ENCODE data around the gene RELN.

The RELN gene

GRCh38 chr7:103952408-103952807 is 37.0 kb downstream of the RELN start:
- no peaks in the 10 kb centered on the region for H3K36me3 ChIP-seq
- no peak overlapping the region for H3K27ac ChIP-seq
- H3K4me1 ChIP-seq (ENCODE audit: control insufficient read depth in 1 of 2, insufficient read depth in 1 of 2, low read depth in 1 of 2, low read length in 1 of 2), result no peaks in the 10 kb centered on the region
- no peak overlapping the region for H3K4me3 ChIP-seq (ENCODE audit: low read depth in 1 of 2, low read length in 1 of 2)
- TF ChIP-seq CTCF (IDR thresholded peaks at IDR 0.05), result no peak
- no peaks in the 10 kb centered on the region for H3K9me3 ChIP-seq
- H3K27me3 ChIP-seq, result no peaks in the 10 kb centered on the region

GRCh38 chr7:103951311-103951710 is 38.1 kb downstream of the RELN start:
- Histone ChIP-seq H3K9me3 (no peaks in the 10 kb centered on the region), H3K4me1 (ENCODE audit: control insufficient read depth in 1 of 2, insufficient read depth in 1 of 2, low read depth in 1 of 2, low read length in 1 of 2) (no peaks in the 10 kb centered on the region), H3K4me3 (ENCODE audit: low read depth in 1 of 2, low read length in 1 of 2) (no peak overlapping the region), H3K27me3 (no peaks in the 10 kb centered on the region), H3K36me3 (no peaks in the 10 kb centered on the region), H3K27ac (no peak overlapping the region)
- TF ChIP-seq CTCF (IDR thresholded peaks at IDR 0.05), result no peak

- H3K9me3 ChIP-seq, result no peaks in the 10 kb centered on the region
- H3K27me3 ChIP-seq, result no peaks in the 10 kb centered on the region
- no peaks in the 10 kb centered on the region for H3K4me1 ChIP-seq (ENCODE audit: control insufficient read depth in 1 of 2, insufficient read depth in 1 of 2, low read depth in 1 of 2, low read length in 1 of 2)
- no peaks in the 10 kb centered on the region for H3K36me3 ChIP-seq
- TF ChIP-seq CTCF (IDR thresholded peaks at IDR 0.05), result no peak
- H3K4me3 ChIP-seq (ENCODE audit: low read depth in 1 of 2, low read length in 1 of 2), result no peak overlapping the region
- H3K27ac ChIP-seq, result no peak overlapping the region
Measured at GRCh38 chr7:103949374-103949773, 40.1 kb downstream of the RELN start.

GRCh38 chr7:103947026-103947655 is 42.3 kb downstream of the RELN start:
- H3K9me3 ChIP-seq, result no peaks in the 10 kb centered on the region
- no peaks in the 10 kb centered on the region for H3K36me3 ChIP-seq
- H3K4me1 ChIP-seq (ENCODE audit: control insufficient read depth in 1 of 2, insufficient read depth in 1 of 2, low read depth in 1 of 2, low read length in 1 of 2), result no peaks in the 10 kb centered on the region
- no peak overlapping the region for H3K27ac ChIP-seq
- H3K4me3 ChIP-seq (ENCODE audit: low read depth in 1 of 2, low read length in 1 of 2), result no peak overlapping the region
- H3K27me3 ChIP-seq, result no peaks in the 10 kb centered on the region
- no peak for TF ChIP-seq CTCF (IDR thresholded peaks at IDR 0.05)

GRCh38 chr7:103944230-103944900 is 45.1 kb downstream of the RELN start:
- Histone ChIP-seq H3K27me3 (no peaks in the 10 kb centered on the region), H3K9me3 (no peaks in the 10 kb centered on the region), H3K4me1 (ENCODE audit: control insufficient read depth in 1 of 2, insufficient read depth in 1 of 2, low read depth in 1 of 2, low read length in 1 of 2) (no peaks in the 10 kb centered on the region), H3K27ac (no peak overlapping the region), H3K36me3 (no peaks in the 10 kb centered on the region), H3K4me3 (ENCODE audit: low read depth in 1 of 2, low read length in 1 of 2) (no peak overlapping the region)
- TF ChIP-seq CTCF (IDR thresholded peaks at IDR 0.05), result no peak

Data from neutrophil (primary cell).